GM12875 (cell line): ENCODE results near the gene SLC8A1.

Experiments used
- H3K4me3 ChIP-seq: one replicate; pipeline ENCODE4 v1.5.1; 2011; ENCODE audit warnings: low read depth, low read length, control low read depth
- CTCF ChIP-seq: IDR thresholded peaks from 2 replicates; pipeline ENCODE4 v1.5.1; 2011; ENCODE audit warnings: low read depth, mild to moderate bottlenecking, control low read depth, inconsistent platforms, low read length, moderate library complexity, borderline replicate concordance; ENCODE audit not compliant: insufficient read depth

The SLC8A1 gene

GRCh38 chr2:40450796-40451430, 977 bp downstream of the SLC8A1 start:
- TF ChIP-seq CTCF = no peak
- H3K4me3 ChIP-seq = no peak overlapping the region

GRCh38 chr2:40450066-40450795, 1.7 kb downstream of the SLC8A1 start:
- H3K4me3 ChIP-seq = no peak overlapping the region
- no peak for TF ChIP-seq CTCF

- H3K4me3 ChIP-seq = no peak overlapping the region
- TF ChIP-seq CTCF = peak; percentile 38; the same call in 1 of the 2 replicates
Measured at GRCh38 chr2:40448476-40449079, 3.3 kb downstream of the SLC8A1 start.

GRCh38 chr2:40445467-40445866, 6.4 kb downstream of the SLC8A1 start:
- H3K4me3 ChIP-seq = no peak overlapping the region
- no peak for TF ChIP-seq CTCF

GRCh38 chr2:40440835-40441234, 11.1 kb downstream of the SLC8A1 start:
- no peak overlapping the region for H3K4me3 ChIP-seq
- TF ChIP-seq CTCF = no peak

- H3K4me3 ChIP-seq = no peak overlapping the region
- TF ChIP-seq CTCF = no peak
Measured at GRCh38 chr2:40439473-40439872, 12.4 kb downstream of the SLC8A1 start.
